HG03139 (cell line): ENCODE measurements around the gene CTDSP2.
"Not testable (repeated sequence)": the region's sequence is repeated elsewhere in the genome, so short reads cannot be mapped to it uniquely, and the experiment has no call there.

Source experiments
- ATAC-seq: cut with Tn5 transposase; IDR thresholded peaks from one replicate; pipeline ENCODE4 v1.9.1; 2021; ENCODE audit not compliant: unreplicated experiment

The CTDSP2 gene

GRCh38 chr12:57853864-57854556, 7.5 kb upstream of the CTDSP2 start:
- no peak for ATAC-seq

- ATAC-seq = no peak
Observed at GRCh38 chr12:57852620-57853500, 6.3 kb upstream of the CTDSP2 start.

- ATAC-seq = no peak
Observed at GRCh38 chr12:57852200-57852599, 5.7 kb upstream of the CTDSP2 start.

- no peak for ATAC-seq
Observed at GRCh38 chr12:57851552-57851951, 5.0 kb upstream of the CTDSP2 start.

GRCh38 chr12:57850854-57851430, 4.4 kb upstream of the CTDSP2 start:
- no peak for ATAC-seq

GRCh38 chr12:57849447-57849846, 2.9 kb upstream of the CTDSP2 start:
- ATAC-seq = not testable (repeated sequence)

- no peak for ATAC-seq
Observed at GRCh38 chr12:57849035-57849434, 2.5 kb upstream of the CTDSP2 start.

- no peak for ATAC-seq
Observed at GRCh38 chr12:57848208-57848607, 1.7 kb upstream of the CTDSP2 start.

- peak; percentile 12 for ATAC-seq
Observed at GRCh38 chr12:57846285-57846576, 298 bp downstream of the CTDSP2 start.

- ATAC-seq = peak; percentile 31
Observed at GRCh38 chr12:57845478-57846284, 848 bp downstream of the CTDSP2 start.

GRCh38 chr12:57844709-57845477, 1.6 kb downstream of the CTDSP2 start:
- no peak for ATAC-seq

GRCh38 chr12:57842342-57843294, 3.9 kb downstream of the CTDSP2 start:
- ATAC-seq = no peak

GRCh38 chr12:57841445-57841844, 5.1 kb downstream of the CTDSP2 start:
- no peak for ATAC-seq

GRCh38 chr12:57840726-57841125, 5.8 kb downstream of the CTDSP2 start:
- no peak for ATAC-seq

- ATAC-seq = no peak
Observed at GRCh38 chr12:57839996-57840395, 6.5 kb downstream of the CTDSP2 start.

GRCh38 chr12:57838594-57839302, 7.8 kb downstream of the CTDSP2 start:
- no peak for ATAC-seq

GRCh38 chr12:57837864-57838562, 8.5 kb downstream of the CTDSP2 start:
- ATAC-seq = no peak
